Measurements from ENCODE around the gene COA5.

Gene COA5

DNA sequence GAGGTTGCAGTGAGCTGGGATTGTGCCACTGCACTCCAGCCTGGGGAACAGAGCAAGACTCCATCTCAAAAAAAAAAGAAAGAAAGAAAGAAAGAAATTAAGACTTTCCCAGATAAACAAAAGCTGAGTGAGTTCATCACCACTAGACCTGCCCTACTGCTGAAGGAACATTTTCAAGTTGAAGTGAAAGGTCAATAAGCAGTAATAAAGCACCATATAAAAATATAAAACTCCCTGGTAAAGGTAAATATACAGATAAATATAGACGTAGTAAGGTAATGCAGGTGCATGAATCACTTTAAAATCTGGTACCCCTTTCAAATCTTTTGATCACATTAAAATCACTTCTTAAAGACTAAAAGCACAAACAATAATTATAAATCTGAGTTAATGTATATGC lies 42.7 kb upstream of the COA5 start:
- H3K9me3 ChIP-seq (ENCODE audit: insufficient read depth, low read length), result no peaks in the 10 kb centered on the region
- no peak overlapping the region for H3K4me3 ChIP-seq (ENCODE audit: insufficient read depth, low read length, poor library complexity, severe bottlenecking)
- TF ChIP-seq, protein P1, sequence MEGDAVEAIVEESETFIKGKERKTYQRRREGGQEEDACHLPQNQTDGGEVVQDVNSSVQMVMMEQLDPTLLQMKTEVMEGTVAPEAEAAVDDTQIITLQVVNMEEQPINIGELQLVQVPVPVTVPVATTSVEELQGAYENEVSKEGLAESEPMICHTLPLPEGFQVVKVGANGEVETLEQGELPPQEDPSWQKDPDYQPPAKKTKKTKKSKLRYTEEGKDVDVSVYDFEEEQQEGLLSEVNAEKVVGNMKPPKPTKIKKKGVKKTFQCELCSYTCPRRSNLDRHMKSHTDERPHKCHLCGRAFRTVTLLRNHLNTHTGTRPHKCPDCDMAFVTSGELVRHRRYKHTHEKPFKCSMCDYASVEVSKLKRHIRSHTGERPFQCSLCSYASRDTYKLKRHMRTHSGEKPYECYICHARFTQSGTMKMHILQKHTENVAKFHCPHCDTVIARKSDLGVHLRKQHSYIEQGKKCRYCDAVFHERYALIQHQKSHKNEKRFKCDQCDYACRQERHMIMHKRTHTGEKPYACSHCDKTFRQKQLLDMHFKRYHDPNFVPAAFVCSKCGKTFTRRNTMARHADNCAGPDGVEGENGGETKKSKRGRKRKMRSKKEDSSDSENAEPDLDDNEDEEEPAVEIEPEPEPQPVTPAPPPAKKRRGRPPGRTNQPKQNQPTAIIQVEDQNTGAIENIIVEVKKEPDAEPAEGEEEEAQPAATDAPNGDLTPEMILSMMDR (IDR thresholded peaks at IDR 0.05; ENCODE audit: insufficient read depth, low read length, poor library complexity, severe bottlenecking), result no peak
- no peak for TF ChIP-seq EZH2phosphoT487 (conservative IDR thresholded peaks at IDR 0.05; ENCODE audit: low read length)

DNA sequence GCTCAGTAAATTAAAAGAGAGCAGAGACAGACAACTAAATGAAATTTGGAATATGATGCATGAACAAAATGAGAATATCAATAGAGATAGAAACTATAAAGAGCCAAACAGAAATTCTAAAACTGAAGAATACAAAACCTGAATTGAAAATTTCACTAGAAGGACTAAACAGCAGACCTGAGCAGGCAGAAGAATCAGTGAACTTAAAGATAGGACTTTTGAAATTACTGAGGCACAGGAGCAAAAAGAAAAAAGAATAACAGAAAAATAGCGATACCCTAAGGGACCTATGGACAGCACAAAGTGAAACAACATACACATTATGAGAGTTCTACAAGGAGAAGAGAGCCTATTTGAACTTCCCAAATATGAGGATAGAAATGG lies 41.7 kb upstream of the COA5 start:
- H3K79me2 ChIP-seq (ENCODE audit: insufficient read depth, low read length), result no peaks in the 10 kb centered on the region
- H3K36me3 ChIP-seq (ENCODE audit: low read length), result no peaks in the 10 kb centered on the region
- no peak overlapping the region for H3K4me2 ChIP-seq (ENCODE audit: low read depth, low read length, poor library complexity, severe bottlenecking)
- H3K27me3 ChIP-seq (ENCODE audit: low read length), result no peaks in the 10 kb centered on the region
- H4K20me1 ChIP-seq (ENCODE audit: low read depth, low read length), result no peaks in the 10 kb centered on the region
- no peak overlapping the region for H3K9ac ChIP-seq (ENCODE audit: low read length)
- no peak overlapping the region for H3K4me3 ChIP-seq (ENCODE audit: insufficient read depth, low read length, poor library complexity, severe bottlenecking)
- no peak for TF ChIP-seq EZH2phosphoT487 (conservative IDR thresholded peaks at IDR 0.05; ENCODE audit: low read length)
- TF ChIP-seq, protein P1 (IDR thresholded peaks at IDR 0.05; ENCODE audit: insufficient read depth, low read length, poor library complexity, severe bottlenecking), result no peak
- no peaks in the 10 kb centered on the region for H3K9me2 ChIP-seq (replicated peaks; ENCODE audit: insufficient read depth, low read length)
- H3K27ac ChIP-seq (ENCODE audit: low read depth, low read length), result no peak overlapping the region
- H3K9me3 ChIP-seq (ENCODE audit: insufficient read depth, low read length), result no peaks in the 10 kb centered on the region
- H3F3A ChIP-seq (ENCODE audit: insufficient read depth), result no peaks in the 10 kb centered on the region
- no peak overlapping the region for H2AFZ ChIP-seq (ENCODE audit: low read depth, low read length, severe bottlenecking)

More for the DNA sequence above, 42.7 kb upstream of the COA5 start:
- H3K9me2 ChIP-seq (replicated peaks; ENCODE audit: insufficient read depth, low read length), result no peaks in the 10 kb centered on the region
- no peaks in the 10 kb centered on the region for H3F3A ChIP-seq (ENCODE audit: insufficient read depth)
- H2AFZ ChIP-seq (ENCODE audit: low read depth, low read length, severe bottlenecking), result no peak overlapping the region
- H4K20me1 ChIP-seq (ENCODE audit: low read depth, low read length), result no peaks in the 10 kb centered on the region
- H3K4me2 ChIP-seq (ENCODE audit: low read depth, low read length, poor library complexity, severe bottlenecking), result no peak overlapping the region
- no peak overlapping the region for H3K27ac ChIP-seq (ENCODE audit: low read depth, low read length)
- no peaks in the 10 kb centered on the region for H3K79me2 ChIP-seq (ENCODE audit: insufficient read depth, low read length)
- H3K9ac ChIP-seq (ENCODE audit: low read length), result no peak overlapping the region
- H3K36me3 ChIP-seq (ENCODE audit: low read length), result no peaks in the 10 kb centered on the region
- H3K27me3 ChIP-seq (ENCODE audit: low read length), result no peaks in the 10 kb centered on the region

DNA sequence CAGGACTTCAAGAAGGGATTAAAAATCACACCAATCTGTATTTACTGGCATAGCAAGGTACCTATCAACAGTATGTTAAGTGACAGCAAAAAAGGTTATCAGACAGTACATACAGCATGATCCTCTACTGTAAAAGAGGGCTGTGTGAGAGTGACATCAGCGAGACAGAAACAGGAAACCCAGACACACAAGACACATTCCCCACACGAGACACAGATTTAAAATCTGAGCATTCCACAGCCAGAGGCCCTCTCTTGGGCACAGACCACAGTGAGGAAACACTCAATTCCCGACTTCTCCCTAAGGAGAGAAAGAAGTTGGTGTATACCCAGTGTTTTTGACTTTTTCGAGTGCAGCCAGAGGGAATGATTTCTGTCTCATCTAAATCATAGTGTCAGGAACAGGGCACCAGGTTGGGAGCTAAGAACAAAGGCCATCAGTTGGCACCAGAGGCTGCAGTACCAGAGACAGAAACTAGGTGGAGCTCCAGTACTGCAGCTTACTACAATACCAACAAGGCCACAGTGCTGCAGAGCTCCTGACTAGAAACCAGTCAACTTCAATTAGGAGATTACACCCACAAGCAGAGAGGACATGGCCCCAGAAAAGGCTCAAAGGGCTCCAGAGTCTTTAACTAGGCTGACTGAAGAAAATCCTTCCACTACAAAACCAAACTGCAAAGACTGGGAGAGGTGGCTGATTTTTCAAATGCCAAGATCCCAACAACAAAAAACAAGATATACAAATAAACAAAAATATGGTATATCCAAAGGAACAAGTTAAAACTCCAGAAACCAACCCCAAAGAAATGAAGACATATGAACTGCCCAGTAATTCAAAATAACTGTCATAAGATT lies 41.1 kb upstream of the COA5 start:
- Histone ChIP-seq H3K9me2 (replicated peaks; ENCODE audit: insufficient read depth, low read length) (no peaks in the 10 kb centered on the region), H3K9ac (ENCODE audit: low read length) (no peak overlapping the region), H3K27me3 (ENCODE audit: low read length) (no peaks in the 10 kb centered on the region), H3K4me3 (ENCODE audit: insufficient read depth, low read length, poor library complexity, severe bottlenecking) (no peak overlapping the region), H4K20me1 (ENCODE audit: low read depth, low read length) (no peaks in the 10 kb centered on the region), H3K9me3 (ENCODE audit: insufficient read depth, low read length) (no peaks in the 10 kb centered on the region), H3K27ac (ENCODE audit: low read depth, low read length) (no peak overlapping the region), H3K79me2 (ENCODE audit: insufficient read depth, low read length) (no peaks in the 10 kb centered on the region), H3K36me3 (ENCODE audit: low read length) (no peaks in the 10 kb centered on the region), H3K4me2 (ENCODE audit: low read depth, low read length, poor library complexity, severe bottlenecking) (no peak overlapping the region), H3F3A (ENCODE audit: insufficient read depth) (no peaks in the 10 kb centered on the region), H2AFZ (ENCODE audit: low read depth, low read length, severe bottlenecking) (no peak overlapping the region)
- no peak for TF ChIP-seq EZH2phosphoT487 (conservative IDR thresholded peaks at IDR 0.05; ENCODE audit: low read length)
- TF ChIP-seq, protein P1 (IDR thresholded peaks at IDR 0.05; ENCODE audit: insufficient read depth, low read length, poor library complexity, severe bottlenecking), result peak; percentile 89

Data from SU-DHL-6 (cell line).